H1 (cell line): ENCODE data around the gene CCDC30. TPM values are rescaled to one million over a fixed set of nuclear protein-coding genes. Genes with fewer than 3 reads are reported as not detected.

Experiments used
- ASH2L ChIP-seq: fragments of 200-600, 300-600 bp; sonication (generic); IDR thresholded peaks from one replicate; pipeline ENCODE4 v1.7.1; 2017; ENCODE audit warnings: low read length
- ATF3 ChIP-seq: IDR thresholded peaks from 2 replicates; pipeline ENCODE4 v1.6.1; 2011; ENCODE audit warnings: low read depth, mild to moderate bottlenecking, low read length; ENCODE audit not compliant: insufficient read depth
- BCL11A ChIP-seq, 2 experiments: IDR thresholded peaks; one replicate each; pipeline ENCODE4 v1.6.1; 2011; ENCODE audit warnings: low read depth in 2 of 2, low read length in 2 of 2, mild to moderate bottlenecking in 2 of 2
- CBX8 ChIP-seq: fragments of 300-800, 300-1000 bp; sonication (generic); IDR thresholded peaks from 2 replicates; pipeline ENCODE4 v1.7.1; 2016; ENCODE audit warnings: low read depth, low read length, borderline replicate concordance
- JUND ChIP-seq: IDR thresholded peaks from 2 replicates; pipeline ENCODE4 v1.6.1; 2011; ENCODE audit warnings: mild to moderate bottlenecking, improper control_type of control experiment, low read length
- PHF8 ChIP-seq: fragments of 200-600 bp; sonication (generic); conservative IDR thresholded peaks from 2 replicates; pipeline ENCODE4 v1.7.1; 2012; ENCODE audit warnings: low read depth, mild to moderate bottlenecking, inconsistent platforms, low read length, moderate library complexity
- POLR2A ChIP-seq, 2 experiments: IDR thresholded peaks; 1 replicate in 1 of 2; 2 replicates in 1 of 2; pipeline ENCODE4 v1.6.1; 2011; ENCODE audit warnings: low read depth in 2 of 2, low read length in 2 of 2, mild to moderate bottlenecking in 2 of 2; ENCODE audit errors: control extremely low read depth in 1 of 2
- RAD21 ChIP-seq, 2 experiments: IDR thresholded peaks in 1 of 2; conservative IDR thresholded peaks in 1 of 2; 2 replicates each; pipeline ENCODE4 v1.6.1; 2011; ENCODE audit warnings: low read depth in 2 of 2, low read length in 2 of 2, improper control_type of control experiment in 1 of 2, inconsistent platforms in 1 of 2, mild to moderate bottlenecking in 1 of 2, moderate library complexity in 1 of 2
- TAF7 ChIP-seq: optimal IDR thresholded peaks from 2 replicates; pipeline ENCODE3; 2011; ENCODE audit warnings: low read depth, mild to moderate bottlenecking, inconsistent platforms, low read length, moderate library complexity, borderline replicate concordance
- polyA plus RNA-seq, 7 experiments: library from polyadenylated mRNA; depleted of rRNA in 3 of 7; stranded (reverse) in 5 of 7; unstranded in 2 of 7; fragments of >200 nt in 5 of 7; fragments of 200-250 nt in 2 of 7; gene quantifications; 1 replicate in 5 of 7; 2 replicates in 1 of 7; 4 replicates in 1 of 7; pipeline versions ENCODE4 v1.2.1 to v1.2.3, GENCODE V29; 2011 to 2013; ENCODE audit warnings: missing spikeins in 2 of 7, mixed read lengths in 2 of 7
- total RNA-seq: library from RNA; stranded (reverse); fragmentation: NEBNext Ultra II Directional; extraction: Animal tissue kit (Norgen Biotek cat#: 25700); gene quantifications from 2 replicates; pipeline ENCODE4 v1.2.1, GENCODE V29; 2021

The CCDC30 gene
- total and polyA plus RNA-seq, 2 of the 8 experiments (the other 6 are each of a cell fraction or from before 2014, with no cell fraction given) = 0.60 to 1.8 TPM

- no peak for TF ChIP-seq PHF8
- no peak for TF ChIP-seq ASH2L
- no peak for TF ChIP-seq BCL11A (IDR thresholded peaks at IDR 0.05; ENCODE audit: low read depth in 2 of 2, low read length in 2 of 2)
- TF ChIP-seq ATF3 = no peak
- no peak for TF ChIP-seq TAF7
- no peak for TF ChIP-seq RAD21 (IDR thresholded peaks at IDR 0.05 in 1 of 2, conservative IDR thresholded peaks at IDR 0.05 in 1 of 2; ENCODE audit: low read depth in 2 of 2, low read length in 2 of 2)
- TF ChIP-seq JUND = no peak
- TF ChIP-seq POLR2A (IDR thresholded peaks at IDR 0.05; ENCODE audit: control extremely low read depth in 1 of 2, low read depth in 2 of 2, low read length in 2 of 2) = no peak
- TF ChIP-seq CBX8 = no peak
These were observed 213.5 kb downstream of the CCDC30 start (continued) for GRCh38 chr1:42676534-42677087.
